KMS-11 (cell line): ENCODE measurements around the gene ARHGAP45.

Experiments
- H2AFZ ChIP-seq: fragments of 200-600 bp; sonication (generic); 2 replicates; pipeline ENCODE4 v1.6.1; 2016; ENCODE audit warnings: antibody characterized with exemption, mixed run types, low read depth
- H3K27ac ChIP-seq: fragments of 200-600 bp; sonication (generic); 2 replicates; pipeline ENCODE4 v1.6.1; 2016; ENCODE audit warnings: mild to moderate bottlenecking, mixed run types
- H3K27me3 ChIP-seq: fragments of 200-600 bp; sonication (generic); 2 replicates; pipeline ENCODE4 v1.6.1; 2017; ENCODE audit warnings: mild to moderate bottlenecking, low read depth, mixed run types, moderate library complexity; ENCODE audit not compliant: insufficient read depth
- H3K36me3 ChIP-seq: fragments of 200-600 bp; sonication (generic); 2 replicates; pipeline ENCODE4 v1.6.1; 2017; ENCODE audit warnings: mild to moderate bottlenecking, mixed run types; ENCODE audit not compliant: insufficient read depth
- H3K4me1 ChIP-seq: fragments of 200-600 bp; sonication (generic); 2 replicates; pipeline ENCODE4 v1.6.1; 2016; ENCODE audit warnings: mild to moderate bottlenecking, low read depth, mixed run types; ENCODE audit not compliant: poor library complexity, severe bottlenecking
- H3K4me2 ChIP-seq: fragments of 200-600 bp; sonication (generic); 2 replicates; pipeline ENCODE4 v1.7.0; 2016; ENCODE audit warnings: mild to moderate bottlenecking, mixed run types
- H3K4me3 ChIP-seq: fragments of 200-600 bp; sonication (generic); IDR thresholded peaks from 2 replicates; pipeline ENCODE4 v1.6.1; 2017; ENCODE audit warnings: low read depth, low read length, mixed read lengths; ENCODE audit not compliant: insufficient read depth
- H3K79me2 ChIP-seq: fragments of 200-600 bp; sonication (generic); 2 replicates; pipeline ENCODE4 v1.6.1; 2016; ENCODE audit warnings: low read depth, mixed run types; ENCODE audit not compliant: insufficient read depth
- H3K9ac ChIP-seq: fragments of 200-600 bp; sonication (generic); 2 replicates; pipeline ENCODE4 v1.6.1; 2016; ENCODE audit warnings: mild to moderate bottlenecking, mixed run types
- H4K20me1 ChIP-seq: fragments of 200-600 bp; sonication (generic); 2 replicates; pipeline ENCODE4 v1.6.1; 2016; ENCODE audit warnings: mild to moderate bottlenecking, mixed run types; ENCODE audit not compliant: insufficient read depth
- CTCF ChIP-seq: fragments of 200-600 bp; sonication (generic); conservative IDR thresholded peaks from 2 replicates; pipeline ENCODE4 v1.6.1; 2017; ENCODE audit warnings: low read depth, mild to moderate bottlenecking, antibody characterized with exemption, low read length, moderate library complexity, mixed read lengths

ARHGAP45 gene

DNA sequence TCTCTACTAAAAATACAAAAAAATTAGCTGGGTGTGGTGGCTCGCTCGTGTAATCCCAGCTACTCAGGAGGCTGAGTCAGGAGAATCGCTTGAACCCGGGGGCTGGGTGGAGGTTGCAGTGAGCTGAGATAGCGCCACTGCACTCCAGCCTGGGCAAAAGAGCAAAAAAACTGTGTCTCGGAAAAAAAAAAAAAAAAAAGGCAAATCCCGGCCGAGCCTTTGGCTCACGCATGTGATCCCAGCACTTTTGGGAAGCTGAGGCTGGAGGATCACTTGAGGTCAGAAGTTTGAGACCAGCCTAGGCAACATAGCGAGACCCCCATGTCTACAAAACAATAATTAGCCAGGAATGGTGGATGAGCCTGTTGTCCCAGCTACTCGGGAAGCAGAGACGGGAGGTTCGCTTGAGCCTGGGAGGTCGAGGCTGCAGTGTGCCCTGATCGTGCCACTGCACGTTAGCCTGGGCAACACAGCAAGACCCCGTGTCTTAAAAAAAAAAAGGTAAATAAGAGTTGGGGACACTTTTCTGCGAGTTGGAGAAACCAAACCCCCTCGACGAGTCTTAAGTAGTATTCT lies 36.3 kb downstream of the ARHGAP45 start:
- no peaks in the 10 kb centered on the region for H3K27me3 ChIP-seq
- peaks cover 29% of the 10 kb centered on the region for H3K4me1 ChIP-seq
- TF ChIP-seq CTCF = no peak
- no peaks in the 10 kb centered on the region for H3K79me2 ChIP-seq
- no peak overlapping the region for H3K9ac ChIP-seq
- H3K36me3 ChIP-seq = no peaks in the 10 kb centered on the region
- H3K4me3 ChIP-seq = no peak overlapping the region
- H3K4me2 ChIP-seq = peak overlapping the region; percentile 71
- H2AFZ ChIP-seq = 0 out of 2 replicates have a peak overlapping the region, but pooled peaks have one; percentile 31
- peak overlapping the region; percentile 48; the same call in 1 of the 2 replicates for H3K27ac ChIP-seq
- H4K20me1 ChIP-seq = no peaks in the 10 kb centered on the region

DNA sequence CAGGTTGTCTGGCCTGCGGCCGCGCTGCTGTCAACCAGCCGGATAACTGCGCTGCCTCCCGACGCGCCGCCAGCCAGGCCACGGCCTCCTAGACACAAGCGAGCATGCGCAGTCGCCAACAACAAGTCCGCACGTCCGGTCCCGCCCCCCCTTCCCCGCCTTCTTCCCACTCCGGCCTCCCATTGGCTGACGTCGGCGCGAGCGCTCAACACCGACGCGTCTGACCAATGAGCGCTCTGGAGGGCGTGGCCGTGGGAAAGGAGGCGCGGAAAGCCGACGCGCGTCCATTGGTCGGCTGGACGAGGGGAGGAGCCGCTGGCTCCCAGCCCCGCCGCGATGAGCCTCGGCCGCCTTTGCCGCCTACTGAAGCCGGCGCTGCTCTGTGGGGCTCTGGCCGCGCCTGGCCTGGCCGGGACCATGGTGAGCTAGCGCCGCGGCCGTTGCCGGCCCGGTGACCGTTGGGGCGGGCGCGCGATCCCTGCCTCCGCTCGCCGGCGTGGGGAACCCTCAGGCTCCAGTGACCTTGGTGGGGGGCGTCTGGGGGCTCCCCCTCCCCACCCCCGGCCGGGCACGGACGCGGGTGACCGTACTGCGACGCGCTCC lies 36.8 kb downstream of the ARHGAP45 start, which contains the start of gene GPX4:
TSS of gene GPX4 (plus strand) at position 287 of the 603 bp plus-strand sequence. CDS start at position 337, 50 bp downstream.
- H2AFZ ChIP-seq = peak within 1 kb of the TSS; percentile 44; the same call in 1 of the 2 replicates

GRCh38 chr19:1104311-1105007 lies 37.5 kb downstream of the ARHGAP45 start:
- H3K4me1 ChIP-seq = peaks cover 26% of the 10 kb centered on the region
- H3K79me2 ChIP-seq = no peaks in the 10 kb centered on the region

More for the DNA sequence above, 36.8 kb downstream of the ARHGAP45 start, which contains the start of gene GPX4:
- Histone ChIP-seq H3K27me3 (no peaks in the 10 kb centered on the region), H3K79me2 (no peaks in the 10 kb centered on the region), H3K36me3 (no peaks in the 10 kb centered on the region), H4K20me1 (no peaks in the 10 kb centered on the region), H3K4me2 (peak within 1 kb of the TSS; percentile 71), H3K4me3 (no peak within 1 kb of the TSS), H3K4me1 (peaks cover 29% of the 10 kb centered on the region), H3K9ac (peak within 1 kb of the TSS; percentile 69), H3K27ac (peak within 1 kb of the TSS; percentile 85)
- no peak for TF ChIP-seq CTCF

More at GRCh38 chr19:1104311-1105007, 37.5 kb downstream of the ARHGAP45 start:
- peak overlapping the region; percentile 69 for H3K9ac ChIP-seq
- H3K4me3 ChIP-seq = no peak overlapping the region
- no peaks in the 10 kb centered on the region for H3K27me3 ChIP-seq
- peak overlapping the region; percentile 60 for H3K4me2 ChIP-seq
- TF ChIP-seq CTCF = no peak
- H3K27ac ChIP-seq = peak overlapping the region; percentile 85
- no peaks in the 10 kb centered on the region for H4K20me1 ChIP-seq
- H2AFZ ChIP-seq = peak overlapping the region; percentile 44; the same call in 1 of the 2 replicates
- no peaks in the 10 kb centered on the region for H3K36me3 ChIP-seq
